ENCODE results near the gene MAGEC1.

The MAGEC1 gene

GRCh38 chrX:141945426-141945825 is 41.7 kb downstream of the MAGEC1 start:
- TF ChIP-seq CTCF (conservative IDR thresholded peaks at IDR 0.05) (no peak), ZFX (IDR thresholded peaks at IDR 0.05) (no peak)

GRCh38 chrX:141947350-141947749 is 43.7 kb downstream of the MAGEC1 start:
- no peak overlapping the region for H3K27ac ChIP-seq
- TF ChIP-seq CTCF (conservative IDR thresholded peaks at IDR 0.05): no peak
- no peak for TF ChIP-seq ZFX (IDR thresholded peaks at IDR 0.05)

More at GRCh38 chrX:141945426-141945825, 41.7 kb downstream of the MAGEC1 start:
- H3K27ac ChIP-seq: no peak overlapping the region

- H3K27ac ChIP-seq: no peak overlapping the region
Observed at GRCh38 chrX:141952603-141953002, 48.9 kb downstream of the MAGEC1 start.

GRCh38 chrX:141958675-141959074 is 55.0 kb downstream of the MAGEC1 start:
- no peak overlapping the region for H3K27ac ChIP-seq
- TF ChIP-seq CTCF (conservative IDR thresholded peaks at IDR 0.05) (no peak), ZFX (IDR thresholded peaks at IDR 0.05) (no peak)

More at GRCh38 chrX:141952603-141953002, 48.9 kb downstream of the MAGEC1 start:
- TF ChIP-seq ZFX (IDR thresholded peaks at IDR 0.05) (no peak), CTCF (conservative IDR thresholded peaks at IDR 0.05) (no peak)

Measured in C4-2B (cell line).